ENCODE results near the gene ADGRA1. TPM values are rescaled to one million over a fixed set of nuclear protein-coding genes. Genes with fewer than 3 reads are reported as not detected.
"Not testable (repeated sequence)": the region's sequence is repeated elsewhere in the genome, so short reads cannot be mapped to it uniquely, and the experiment has no call there.

ADGRA1 gene
- total RNA-seq, 4 donors from 2014 or later, result not detected

DNA sequence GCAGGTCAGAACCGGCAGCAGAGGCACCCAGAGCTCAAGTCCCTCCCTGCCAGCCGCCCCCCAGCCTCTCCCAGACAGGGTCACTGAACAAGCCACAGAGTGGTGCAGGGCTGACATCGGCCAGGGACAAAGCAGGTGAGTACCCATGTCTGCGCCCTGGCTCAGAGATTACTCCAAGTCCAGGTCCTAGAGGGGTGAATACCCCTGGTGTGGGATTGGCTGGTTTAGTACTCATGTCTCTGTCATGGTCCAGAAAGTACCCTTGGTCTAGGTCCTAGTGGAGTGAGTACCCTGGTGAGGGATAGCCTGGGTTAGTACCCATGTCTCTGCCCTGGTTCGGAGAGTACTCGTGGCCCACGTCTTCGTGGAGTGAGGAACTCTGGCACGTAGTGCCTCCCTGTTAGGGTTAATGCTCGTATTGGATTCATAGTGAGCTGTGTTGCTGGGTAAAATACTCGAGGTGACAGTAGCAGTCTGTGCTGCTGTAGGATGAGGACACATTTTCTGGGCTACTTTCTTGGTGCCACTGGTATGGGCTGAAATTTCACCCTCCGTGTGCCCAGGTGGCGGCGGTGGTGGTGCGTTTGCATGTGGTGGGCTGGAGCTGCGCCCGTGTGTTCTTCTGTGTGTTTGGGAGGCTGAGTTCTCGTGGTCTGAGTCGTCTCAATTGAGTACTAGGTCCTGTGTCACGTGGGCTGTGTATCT is 46.8 kb downstream of the ADGRA1 start:
- peak in 2 of 3 donors; percentile 30 to 36 for DNase-seq
- no peak overlapping the region for H3K27ac ChIP-seq
- no peak for TF ChIP-seq POLR2A (IDR thresholded peaks at IDR 0.05)
- TF ChIP-seq, protein P1, sequence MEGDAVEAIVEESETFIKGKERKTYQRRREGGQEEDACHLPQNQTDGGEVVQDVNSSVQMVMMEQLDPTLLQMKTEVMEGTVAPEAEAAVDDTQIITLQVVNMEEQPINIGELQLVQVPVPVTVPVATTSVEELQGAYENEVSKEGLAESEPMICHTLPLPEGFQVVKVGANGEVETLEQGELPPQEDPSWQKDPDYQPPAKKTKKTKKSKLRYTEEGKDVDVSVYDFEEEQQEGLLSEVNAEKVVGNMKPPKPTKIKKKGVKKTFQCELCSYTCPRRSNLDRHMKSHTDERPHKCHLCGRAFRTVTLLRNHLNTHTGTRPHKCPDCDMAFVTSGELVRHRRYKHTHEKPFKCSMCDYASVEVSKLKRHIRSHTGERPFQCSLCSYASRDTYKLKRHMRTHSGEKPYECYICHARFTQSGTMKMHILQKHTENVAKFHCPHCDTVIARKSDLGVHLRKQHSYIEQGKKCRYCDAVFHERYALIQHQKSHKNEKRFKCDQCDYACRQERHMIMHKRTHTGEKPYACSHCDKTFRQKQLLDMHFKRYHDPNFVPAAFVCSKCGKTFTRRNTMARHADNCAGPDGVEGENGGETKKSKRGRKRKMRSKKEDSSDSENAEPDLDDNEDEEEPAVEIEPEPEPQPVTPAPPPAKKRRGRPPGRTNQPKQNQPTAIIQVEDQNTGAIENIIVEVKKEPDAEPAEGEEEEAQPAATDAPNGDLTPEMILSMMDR (IDR thresholded peaks at IDR 0.05), result no peak

DNA sequence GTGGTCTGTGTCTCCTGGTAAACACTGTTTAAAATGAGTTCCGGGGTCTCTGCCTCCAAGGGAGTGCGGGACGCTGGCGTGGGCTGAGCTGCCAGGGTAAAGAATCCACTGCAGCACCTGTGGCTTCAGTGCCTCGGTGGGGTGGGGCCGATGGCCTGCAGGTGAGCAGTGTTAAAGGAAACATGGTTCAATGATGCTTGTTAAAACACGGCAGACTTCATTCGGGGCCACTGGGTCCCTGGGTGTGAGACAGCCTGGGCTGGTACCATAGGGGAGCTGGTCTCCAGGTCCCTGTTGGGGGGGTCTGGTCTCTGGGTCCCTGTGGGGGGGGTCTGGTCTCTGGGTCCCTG is 47.4 kb downstream of the ADGRA1 start:
- DNase-seq, result peak in 1 of 3 donors; percentile 25
- no peaks in the 10 kb centered on the region for H3K27me3 ChIP-seq
- TF ChIP-seq POLR2A (IDR thresholded peaks at IDR 0.05), result no peak
- TF ChIP-seq, protein P1 (IDR thresholded peaks at IDR 0.05), result no peak
- H3K4me1 ChIP-seq, result no peaks in the 10 kb centered on the region
- H3K9me3 ChIP-seq, result no peaks in the 10 kb centered on the region
- H3K36me3 ChIP-seq, result no peaks in the 10 kb centered on the region
- H3K4me3 ChIP-seq, result no peak overlapping the region
- no peak overlapping the region for H3K27ac ChIP-seq

More for the DNA sequence above, 46.8 kb downstream of the ADGRA1 start:
- Histone ChIP-seq H3K36me3 (no peaks in the 10 kb centered on the region), H3K4me1 (no peaks in the 10 kb centered on the region), H3K9me3 (no peaks in the 10 kb centered on the region), H3K27me3 (no peaks in the 10 kb centered on the region), H3K4me3 (no peak overlapping the region)

DNA sequence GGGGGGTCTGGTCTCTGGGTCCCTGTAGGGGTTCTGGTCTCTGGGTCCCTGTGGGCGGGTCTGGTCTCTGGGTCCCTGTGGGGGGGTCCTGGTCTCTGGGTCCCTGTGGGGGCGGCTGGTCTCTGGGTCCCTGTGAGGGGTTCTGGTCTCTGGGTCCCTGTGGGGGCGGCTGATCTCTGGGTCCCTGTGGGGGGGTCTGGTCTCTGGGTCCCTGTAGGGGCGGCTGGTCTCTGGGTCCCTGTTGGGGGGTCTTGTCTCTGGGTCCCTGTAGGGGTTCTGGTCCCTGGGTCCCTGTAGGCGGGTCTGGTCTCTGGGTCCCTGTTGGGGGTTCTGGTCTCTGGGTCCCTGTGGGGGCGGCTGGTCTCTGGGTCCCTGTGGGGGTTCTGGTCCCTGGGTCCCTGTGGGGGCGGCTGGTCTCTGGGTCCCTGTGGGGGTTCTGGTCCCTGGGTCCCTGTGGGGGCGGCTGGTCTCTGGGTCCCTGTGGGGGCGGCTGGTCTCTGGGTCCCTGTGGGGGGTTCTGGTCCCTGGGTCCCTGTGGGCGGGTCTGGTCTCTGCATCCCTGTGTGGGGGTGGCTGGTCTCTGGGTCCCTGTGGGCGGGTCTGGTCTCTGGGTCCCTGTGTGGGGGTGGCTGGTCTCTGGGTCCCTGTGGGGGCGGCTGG is 49.9 kb downstream of the ADGRA1 start:
- H3K27ac ChIP-seq, H3K4me1 ChIP-seq, H3K36me3 ChIP-seq, H3K27me3 ChIP-seq, H3K9me3 ChIP-seq, H3K4me3 ChIP-seq: not testable (repeated sequence)
- DNase-seq, result peak in 2 of 3 donors; percentile 26 to 39

DNA sequence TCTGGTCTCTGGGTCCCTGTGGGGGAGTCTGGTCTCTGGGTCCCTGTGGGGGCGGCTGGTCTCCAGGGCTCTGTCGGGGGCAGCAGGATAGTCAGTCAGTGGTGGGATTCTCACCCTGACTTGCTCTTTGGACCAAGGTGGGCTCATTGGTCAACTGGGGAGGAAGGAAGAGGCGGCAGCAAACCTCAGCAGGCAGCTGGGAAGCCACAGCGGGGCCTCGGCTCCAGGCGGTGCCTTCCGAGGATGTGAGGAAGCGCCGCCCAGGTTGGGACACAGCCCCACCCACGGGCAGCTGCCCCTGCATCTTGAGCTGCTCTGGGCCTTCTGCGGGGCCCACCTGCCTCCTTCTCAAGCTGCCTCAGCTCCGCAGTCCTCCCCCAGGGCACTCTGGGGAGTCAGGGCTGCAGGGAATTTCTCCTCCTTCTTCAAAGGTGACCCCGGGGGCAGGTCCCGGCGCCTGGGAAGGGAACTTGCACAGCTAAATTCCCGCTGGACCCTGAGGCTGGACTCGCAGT is 51.9 kb downstream of the ADGRA1 start:
- H3K9me3 ChIP-seq, result no peaks in the 10 kb centered on the region
- DNase-seq, result peak in 2 of 3 donors; percentile 38 to 41
- no peaks in the 10 kb centered on the region for H3K36me3 ChIP-seq
- no peaks in the 10 kb centered on the region for H3K4me1 ChIP-seq
- H3K27me3 ChIP-seq, result no peaks in the 10 kb centered on the region
- TF ChIP-seq, protein P1 (IDR thresholded peaks at IDR 0.05), result no peak
- TF ChIP-seq POLR2A (IDR thresholded peaks at IDR 0.05), result no peak
- H3K27ac ChIP-seq, result no peak overlapping the region
- no peak overlapping the region for H3K4me3 ChIP-seq

DNA sequence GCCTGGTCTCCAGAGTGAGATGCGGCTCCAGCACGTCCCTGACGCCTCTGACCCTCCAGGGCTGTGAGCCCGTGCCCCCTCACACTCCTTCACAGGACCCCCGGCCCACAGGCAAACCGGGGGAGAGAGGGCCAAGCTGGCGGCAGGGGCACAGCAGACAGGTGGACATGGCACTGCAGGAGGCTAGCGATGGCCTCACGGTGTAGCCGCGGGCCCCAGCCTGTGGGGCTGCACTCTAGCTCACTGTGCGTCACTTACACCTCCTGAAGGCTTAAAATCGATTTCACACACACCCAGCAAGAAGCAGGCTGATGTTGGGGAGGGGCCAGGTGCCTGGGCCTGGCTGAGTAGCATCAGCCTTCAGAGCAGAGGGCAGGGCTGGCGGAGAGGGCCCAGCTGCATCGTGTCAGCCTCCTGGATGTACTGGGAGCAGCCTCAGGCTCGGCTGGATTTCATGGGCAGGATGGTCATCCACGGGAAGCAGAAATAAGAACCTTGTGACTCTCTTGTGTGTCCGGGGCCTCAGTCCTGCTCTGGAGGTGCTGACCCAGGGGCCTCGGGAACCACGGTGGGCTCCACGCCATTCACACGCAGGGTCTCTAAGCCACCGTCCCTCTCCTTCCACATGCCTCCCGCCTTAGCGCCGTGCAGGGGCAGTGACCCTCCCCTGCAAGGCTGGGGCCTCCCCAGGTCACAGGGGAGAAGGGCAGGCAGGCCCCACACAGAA is 52.9 kb downstream of the ADGRA1 start:
- Histone ChIP-seq H3K27me3 (no peaks in the 10 kb centered on the region), H3K9me3 (no peaks in the 10 kb centered on the region), H3K4me1 (no peaks in the 10 kb centered on the region), H3K36me3 (no peaks in the 10 kb centered on the region), H3K4me3 (no peak overlapping the region), H3K27ac (no peak overlapping the region)
- no peak for TF ChIP-seq POLR2A (IDR thresholded peaks at IDR 0.05)
- TF ChIP-seq, protein P1 (IDR thresholded peaks at IDR 0.05), result no peak
- DNase-seq, result peak in 2 of 3 donors; percentile 25 to 40
